Posterior vena cava (tissue), 2 donors: ENCODE measurements around the gene LRP10. TPM values are rescaled to one million over a fixed set of nuclear protein-coding genes. Genes with fewer than 3 reads are reported as not detected.

Experiments
- DNase-seq: peaks from one replicate; pipeline ENCODE4 v3.0.0-alpha.2; 2020; ENCODE audit warnings: low spot score
- intact Hi-C, 2 donors: fragments of 100-400 bp; cut with DNase I; formaldehyde crosslinking; loops; one replicate each; pipeline versions ENCODE4 v1.14.1 to v1.14.2; 2022 to 2023
- total RNA-seq, 2 donors: library from RNA; stranded (reverse); fragmentation: NEBNext Ultra II Directional; extraction: Animal tissue kit (Norgen Biotek cat#: 25700); gene quantifications; one replicate each; pipeline ENCODE4 v1.2.1, GENCODE V29; 2021
- donor health status: DM: yes; HTN: yes; CAD: no.
- donor health status: DM: yes; HTN: yes; CAD: no.

Gene LRP10
- total RNA-seq, 2 donors from 2014 or later: 129 to 139 TPM

DNA sequence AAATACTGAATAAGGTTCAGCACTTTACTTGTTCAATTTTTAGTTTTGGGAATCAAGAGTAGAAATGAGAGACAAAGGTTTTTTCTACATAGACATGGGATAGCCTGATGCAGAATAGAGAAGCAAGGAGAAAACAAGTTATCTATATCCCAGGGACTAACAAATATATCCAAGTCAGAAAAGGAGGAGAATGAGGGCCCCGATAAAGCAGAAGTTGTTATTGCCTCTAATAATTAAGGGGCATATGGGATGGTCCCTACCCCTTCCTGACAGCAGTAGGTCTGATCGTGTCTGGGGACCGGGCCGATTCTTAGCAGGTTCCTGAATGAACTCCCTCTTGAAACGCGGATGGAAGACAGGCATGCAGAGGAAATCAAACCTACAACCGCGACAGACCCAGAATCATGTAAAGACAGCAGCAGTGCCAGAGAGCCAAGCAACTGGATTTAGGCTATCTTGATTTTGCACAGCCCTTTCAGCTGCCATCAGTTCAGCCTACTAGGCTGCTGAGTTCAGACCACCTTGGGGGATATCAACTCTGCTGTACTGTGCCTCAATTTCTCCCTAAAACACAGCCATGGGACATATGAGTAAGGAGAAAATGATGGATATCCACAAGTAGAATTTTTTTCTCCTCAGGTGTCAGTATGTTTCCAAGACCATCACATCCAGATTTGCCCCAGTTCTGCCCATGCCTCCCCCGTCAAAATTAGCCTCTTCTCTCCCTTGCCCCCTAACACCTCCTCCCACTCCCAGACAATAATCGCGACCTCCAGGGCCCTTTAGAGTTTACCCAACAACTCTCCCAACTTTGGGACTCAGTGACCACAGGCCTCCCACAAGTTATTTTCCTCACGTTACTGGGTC, 56.9 kb downstream of the LRP10 start:
- intact Hi-C loops: no loop called here
- DNase-seq: no peak

DNA sequence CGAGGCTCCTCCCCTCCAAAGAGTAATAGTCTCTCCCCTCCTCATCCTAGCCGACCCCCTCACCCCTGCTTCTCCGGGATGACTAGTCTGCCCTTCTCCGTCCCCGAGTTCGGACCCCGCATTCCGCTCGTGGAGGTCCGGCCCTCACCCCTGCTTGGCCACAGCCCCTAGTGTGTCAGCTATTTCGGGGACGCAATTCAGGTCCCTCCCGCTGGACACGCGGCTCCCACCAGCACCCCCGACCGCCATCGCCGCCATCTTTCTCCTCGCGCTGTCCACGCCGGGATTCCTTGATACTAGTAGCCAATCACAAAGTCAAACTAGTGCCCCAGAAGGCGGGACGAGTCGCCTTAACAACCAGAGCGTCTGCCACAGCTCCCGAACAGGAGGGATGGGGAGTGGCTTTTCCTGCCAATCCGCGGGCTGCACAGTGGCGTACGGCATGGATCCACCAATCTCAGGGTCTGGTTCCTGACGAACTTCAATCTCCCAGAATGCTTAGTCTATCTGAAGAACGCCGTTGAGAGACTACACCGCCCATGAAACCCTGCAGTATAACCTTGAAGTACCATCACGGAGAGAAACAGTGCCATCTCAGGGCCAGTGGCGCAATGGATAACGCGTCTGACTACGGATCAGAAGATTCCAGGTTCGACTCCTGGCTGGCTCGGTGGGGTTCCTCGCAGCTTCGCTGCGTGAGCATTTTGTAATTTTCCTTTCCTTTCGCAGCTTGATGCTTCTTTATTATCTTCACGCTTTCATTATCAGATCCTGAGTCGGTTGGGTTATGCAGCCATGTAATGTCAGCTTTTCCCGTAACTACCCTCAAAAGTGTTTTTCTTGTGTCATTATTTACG, 57.8 kb downstream of the LRP10 start, which contains the start of gene PRMT5:
Gene PRMT5 (minus strand): TSS at position 273 of the 857 bp plus-strand sequence. CDS start 15 bp downstream, at position 258.
- DNase-seq: peak; percentile 100

GRCh38 chr14:22929961-22930364, 58.4 kb downstream of the LRP10 start:
- DNase-seq: no peak
- intact Hi-C loops: no loop called here

More for the DNA sequence above, 57.8 kb downstream of the LRP10 start, which contains the start of gene PRMT5:
- intact Hi-C loops: no loop called here

Other genes starting within 250 kb of the LRP10 start
- not detected for gene OR6J1, start 227.4 kb upstream of the LRP10 start, total RNA-seq
- 10 to 100 TPM; 49.7 to 53.7 TPM for gene OXA1L, start 105.1 kb upstream of the LRP10 start, total RNA-seq
- gene SLC7A7, start 56.3 kb upstream of the LRP10 start, total RNA-seq: 10 to 100 TPM; 11.4 to 17.5 TPM
- 10 to 100 TPM; 58.5 to 58.9 TPM for gene MRPL52, start 41.9 kb upstream of the LRP10 start, total RNA-seq
- 100 to 1,000 TPM; 229 to 234 TPM for gene MMP14, start 35.2 kb upstream of the LRP10 start, total RNA-seq
- under 1 TPM; 0.23 to 0.43 TPM for gene REM2, start 11.5 kb downstream of the LRP10 start, total RNA-seq
- 10 to 100 TPM; 53.8 to 62.2 TPM for gene RBM23, start 47.4 kb downstream of the LRP10 start, total RNA-seq
- gene PRMT5, start 57.6 kb downstream of the LRP10 start, total RNA-seq: 10 to 100 TPM; 44.9 to 45.9 TPM
- 10 to 100 TPM; 18.0 to 29.2 TPM for gene HAUS4, start 85.3 kb downstream of the LRP10 start, total RNA-seq
- 1 to 10 TPM; 5.1 to 6.4 TPM for gene AJUBA, start 110.8 kb downstream of the LRP10 start, total RNA-seq
- gene C14orf93, start 138.4 kb downstream of the LRP10 start, total RNA-seq: 1 to 10 TPM; 3.8 to 5.7 TPM
- gene PSMB5, start 163.2 kb downstream of the LRP10 start, total RNA-seq: 10 to 100 TPM; 71.5 to 78.8 TPM
- not detected for gene PSMB11, start 170.5 kb downstream of the LRP10 start, total RNA-seq
- gene CDH24, start 185.8 kb downstream of the LRP10 start, total RNA-seq: 1 to 10 TPM; 1.8 to 2.9 TPM
- gene ACIN1, start 223.4 kb downstream of the LRP10 start, total RNA-seq: 100 to 1,000 TPM in 1 of 2 donors, 10 to 100 TPM in 1; 85.9 to 112 TPM
- 10 to 100 TPM; 35.2 to 38.7 TPM for gene C14orf119, start 223.8 kb downstream of the LRP10 start, total RNA-seq
- gene CIROP, start 233.2 kb downstream of the LRP10 start, total RNA-seq: not detected
- under 1 TPM in 1 of 2 donors, not detected in 1; 0.19 TPM for gene CEBPE, start 247.5 kb downstream of the LRP10 start, total RNA-seq